ENCODE results near the gene HOXD11. TPM values are rescaled to one million over a fixed set of nuclear protein-coding genes. Genes with fewer than 3 reads are reported as not detected.

Gene HOXD11
- total and polyA plus RNA-seq, 2 of the 13 experiments (the other 11 are each of a cell fraction or from before 2014, with no cell fraction given), result not detected

- intact Hi-C loops (cut with micrococcal nuclease; ENCODE audit: unreplicated experiment) (loop anchor here (1.0 to 2.0 kb wide), 4 partner anchors 88 to 723 kb away; no protein-coding TSS in a partner anchor), in situ Hi-C loops (cut with HindIII; ENCODE audit: extremely low pct_ligation_motif_present, low pct_unique_long_range_greater_than_20kb) (no loop called here)
- H3K4me1 ChIP-seq (ENCODE audit: insufficient read depth, low read length), result peaks cover 25% of the 10 kb centered on the region
- POLR2A ChIA-PET, result no interaction called here
- H3K79me2 ChIP-seq (ENCODE audit: insufficient read depth, low read length), result no peaks in the 10 kb centered on the region
- ATAC-seq, result no peak
- H3K27me3 ChIP-seq (ENCODE audit: control insufficient read depth in 1 of 2, insufficient read depth in 2 of 2, low read length in 2 of 2), result peaks cover 21 to 94% of the 10 kb centered on the region in 2 experiments
- H3K27ac ChIP-seq (ENCODE audit: extremely low read length, insufficient read depth, low read length), result no peak overlapping the region
- no peak overlapping the region for H3K4me3 ChIP-seq (replicated peaks in 1 of 3; ENCODE audit: insufficient read depth in 1 of 3, low read depth in 2 of 3, low read length in 3 of 3)
- 6% methylated on average over 6 of the region's 6 CpGs for WGBS (ENCODE audit: low lambda C conversion rate)
- CTCF ChIA-PET (ENCODE audit: low intra/inter-chr PET ratio, low total read pairs), result interaction anchor here (1.2 to 2.1 kb wide), 3 partner anchors 399 to 722 kb away, joined by 7 to 15 read pairs (median 14); no protein-coding TSS in a partner anchor
- FAIRE-seq, result no peak
- TF ChIP-seq RNF2 (conservative IDR thresholded peaks at IDR 0.05; ENCODE audit: low read depth), result 0 out of 2 replicates have a peak, but pooled peaks have one; percentile 19
- no peak for TF ChIP-seq KDM5A (IDR thresholded peaks at IDR 0.05; ENCODE audit: borderline replicate concordance, low read length)
- TF ChIP-seq ZNF761 (CRISPR knock-in tag; conservative IDR thresholded peaks at IDR 0.05), result no peak
- H4K20me1 ChIP-seq (ENCODE audit: insufficient read depth, low read length), result no peaks in the 10 kb centered on the region
- DNase-seq (ENCODE audit: low spot score), result no peak
- no TSS peak for BruUV-seq (replicated peaks)
- no peak overlapping the region for H3K4me2 ChIP-seq (ENCODE audit: low read depth, low read length)
- no peaks in the 10 kb centered on the region for H3K9me3 ChIP-seq (ENCODE audit: low read length)
- no peak overlapping the region for H2AFZ ChIP-seq (ENCODE audit: low read length)
- H3K36me3 ChIP-seq (replicated peaks in 1 of 2; ENCODE audit: control insufficient read depth in 1 of 2, insufficient read depth in 2 of 2, low read length in 2 of 2), result no peaks in the 10 kb centered on the region
- no peak overlapping the region for H3K9ac ChIP-seq (ENCODE audit: insufficient read depth, low read depth, low read length)
Observed at GRCh38 chr2:176088937-176089842, 17.9 kb upstream of the HOXD11 start.

GRCh38 chr2:176089843-176090395 lies 17.2 kb upstream of the HOXD11 start:
- DNase-seq (ENCODE audit: low spot score) (no peak), FAIRE-seq (no peak), ATAC-seq (no peak)
- in situ Hi-C loops (cut with HindIII; ENCODE audit: extremely low pct_ligation_motif_present, low pct_unique_long_range_greater_than_20kb) (no loop called here), intact Hi-C loops (cut with micrococcal nuclease; ENCODE audit: unreplicated experiment) (loop anchor here (2.0 kb wide), 1 partner anchor 675 kb away; no protein-coding TSS in a partner anchor)
- Histone ChIP-seq H3K9me3 (ENCODE audit: low read length) (no peaks in the 10 kb centered on the region), H3K79me2 (ENCODE audit: insufficient read depth, low read length) (no peaks in the 10 kb centered on the region), H3K36me3 (replicated peaks in 1 of 2; ENCODE audit: control insufficient read depth in 1 of 2, insufficient read depth in 2 of 2, low read length in 2 of 2) (no peaks in the 10 kb centered on the region), H4K20me1 (ENCODE audit: insufficient read depth, low read length) (no peaks in the 10 kb centered on the region), H3K27ac (ENCODE audit: extremely low read length, insufficient read depth, low read length) (no peak overlapping the region), H3K27me3 (ENCODE audit: control insufficient read depth in 1 of 2, insufficient read depth in 2 of 2, low read length in 2 of 2) (peaks cover 22 to 94% of the 10 kb centered on the region in 2 experiments), H3K4me3 (replicated peaks in 1 of 3; ENCODE audit: insufficient read depth in 1 of 3, low read depth in 2 of 3, low read length in 3 of 3) (no peak overlapping the region), H2AFZ (ENCODE audit: low read length) (no peak overlapping the region), H3K4me2 (ENCODE audit: low read depth, low read length) (no peak overlapping the region), H3K9ac (ENCODE audit: insufficient read depth, low read depth, low read length) (no peak overlapping the region), H3K4me1 (ENCODE audit: insufficient read depth, low read length) (peaks cover 25% of the 10 kb centered on the region)
- ChIA-PET POLR2A (no interaction called here), CTCF (ENCODE audit: low intra/inter-chr PET ratio, low total read pairs) (no interaction called here)
- no peak for TF ChIP-seq POLR2A (IDR thresholded peaks at IDR 0.05; ENCODE audit: insufficient read depth in 1 of 2, low read depth in 2 of 2, low read length in 2 of 2)
- no peak for TF ChIP-seq PITX1 (CRISPR knock-in tag; IDR thresholded peaks at IDR 0.05)
- no peak for TF ChIP-seq HES4 (CRISPR knock-in tag; IDR thresholded peaks at IDR 0.05; ENCODE audit: borderline replicate concordance)
- no peak for TF ChIP-seq ZBTB37 (CRISPR knock-in tag; IDR thresholded peaks at IDR 0.05)
- BruUV-seq (replicated peaks), result no TSS peak
